ENCODE results near the gene ZEB1.

- TF ChIP-seq CTCF (conservative IDR thresholded peaks at IDR 0.05 in 1 of 2, IDR thresholded peaks at IDR 0.05 in 1 of 2; ENCODE audit: low read depth in 1 of 2, low read length in 2 of 2) (no peak), EZH2 (IDR thresholded peaks at IDR 0.05; ENCODE audit: low read length, missing control alignments) (no peak)
These were observed 259.9 kb downstream of the ZEB1 start for GRCh38 chr10:31578951-31579350.

Measured in fibroblast of lung (primary cell).